Nephron progenitor cell (in vitro differentiated cells): ENCODE data around the gene SRGAP3.

ENCODE experiments used
- DNase-seq: peaks from one replicate; pipeline ENCODE4 v3.0.0; 2021
- H3K27ac Mint-ChIP-seq: 2 replicates; pipeline ENCODE4 v1.8.0; 2021; ENCODE audit warnings: mild to moderate bottlenecking, moderate library complexity, mixed read lengths
- H3K27me3 Mint-ChIP-seq: 2 replicates; pipeline ENCODE4 v1.8.0; 2021; ENCODE audit warnings: mild to moderate bottlenecking, low read depth, mixed read lengths; ENCODE audit not compliant: poor library complexity
- H3K36me3 Mint-ChIP-seq: 2 replicates; pipeline ENCODE4 v1.8.0; 2021; ENCODE audit warnings: low read depth, mixed read lengths
- H3K4me1 Mint-ChIP-seq: 2 replicates; pipeline ENCODE4 v1.8.0; 2021; ENCODE audit warnings: mixed read lengths
- H3K4me3 Mint-ChIP-seq: 2 replicates; pipeline ENCODE4 v1.8.0; 2021; ENCODE audit warnings: mild to moderate bottlenecking, moderate library complexity, mixed read lengths
- H3K9me3 Mint-ChIP-seq: 2 replicates; pipeline ENCODE4 v1.8.0; 2021; ENCODE audit warnings: mild to moderate bottlenecking, moderate library complexity, mixed read lengths
- TF ChIP-seq, protein P1 (sequence below): fragments of 200-600 bp; sonication (generic); IDR thresholded peaks from 2 replicates; pipeline ENCODE4 v1.5.0; 2021; ENCODE audit warnings: antibody characterized with exemption

SRGAP3 gene

DNA sequence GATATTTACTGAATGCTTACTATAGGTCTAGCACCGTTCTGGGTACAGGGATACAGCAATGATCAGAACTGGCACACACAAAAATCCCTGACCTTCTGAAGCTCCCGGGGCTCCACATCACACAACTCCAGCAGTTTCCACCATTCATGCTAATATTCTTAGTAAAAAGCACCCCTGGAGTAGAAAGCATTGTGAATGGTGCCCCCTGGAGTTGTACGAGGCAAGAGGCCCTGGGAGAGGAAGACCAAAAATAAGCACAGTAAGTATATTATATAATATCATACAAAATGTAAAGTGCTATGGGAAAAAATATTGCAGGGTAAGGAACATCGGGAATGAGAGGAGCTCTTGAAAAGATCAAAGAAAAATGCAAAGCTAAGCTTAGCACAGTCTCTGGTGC lies 790 bp upstream of the SRGAP3 start:
- H3K4me1 Mint-ChIP-seq = peaks cover 94% of the 10 kb centered on the region

DNA sequence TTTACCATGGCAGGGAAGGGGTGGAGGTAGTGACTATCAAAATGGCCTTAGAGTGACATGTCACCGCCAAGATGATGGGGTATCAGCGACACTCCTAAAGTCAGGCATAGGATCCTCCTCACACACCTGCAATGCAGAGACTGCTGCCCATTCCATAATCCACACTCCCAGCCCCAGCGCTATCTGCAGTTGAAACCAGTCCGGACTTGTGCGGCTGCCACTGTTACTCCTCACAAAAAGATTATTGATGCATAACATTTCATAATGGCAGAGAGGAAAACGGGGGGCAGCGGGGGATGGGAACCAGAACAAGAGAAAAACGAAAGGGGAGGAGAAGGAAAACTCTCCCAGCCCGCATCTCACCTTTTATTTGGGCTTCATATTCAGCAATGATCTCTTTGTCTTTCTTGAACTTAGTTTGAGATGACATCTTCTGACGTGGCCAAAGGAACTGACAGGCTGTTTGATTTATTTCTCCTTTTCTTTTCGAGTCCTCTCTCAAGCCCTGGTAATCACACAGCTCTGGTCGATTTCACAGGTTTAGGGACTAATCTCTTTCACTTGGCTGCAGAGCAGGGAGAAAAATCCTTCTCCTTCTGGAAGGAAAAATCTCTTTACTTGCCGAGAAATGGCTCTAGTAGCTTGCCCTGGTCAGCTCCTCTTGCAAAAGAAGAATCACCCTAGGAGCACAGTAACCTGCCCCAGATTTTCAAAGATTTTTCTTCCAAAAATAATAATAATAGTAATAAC lies 749 bp downstream of the SRGAP3 start:
- H3K27me3 Mint-ChIP-seq = peaks cover 3% of the 10 kb centered on the region
- peaks cover 92% of the 10 kb centered on the region for H3K4me1 Mint-ChIP-seq
- peaks cover 13% of the 10 kb centered on the region for H3K36me3 Mint-ChIP-seq
- H3K27ac Mint-ChIP-seq = peak overlapping the region; percentile 50
- TF ChIP-seq, protein P1, sequence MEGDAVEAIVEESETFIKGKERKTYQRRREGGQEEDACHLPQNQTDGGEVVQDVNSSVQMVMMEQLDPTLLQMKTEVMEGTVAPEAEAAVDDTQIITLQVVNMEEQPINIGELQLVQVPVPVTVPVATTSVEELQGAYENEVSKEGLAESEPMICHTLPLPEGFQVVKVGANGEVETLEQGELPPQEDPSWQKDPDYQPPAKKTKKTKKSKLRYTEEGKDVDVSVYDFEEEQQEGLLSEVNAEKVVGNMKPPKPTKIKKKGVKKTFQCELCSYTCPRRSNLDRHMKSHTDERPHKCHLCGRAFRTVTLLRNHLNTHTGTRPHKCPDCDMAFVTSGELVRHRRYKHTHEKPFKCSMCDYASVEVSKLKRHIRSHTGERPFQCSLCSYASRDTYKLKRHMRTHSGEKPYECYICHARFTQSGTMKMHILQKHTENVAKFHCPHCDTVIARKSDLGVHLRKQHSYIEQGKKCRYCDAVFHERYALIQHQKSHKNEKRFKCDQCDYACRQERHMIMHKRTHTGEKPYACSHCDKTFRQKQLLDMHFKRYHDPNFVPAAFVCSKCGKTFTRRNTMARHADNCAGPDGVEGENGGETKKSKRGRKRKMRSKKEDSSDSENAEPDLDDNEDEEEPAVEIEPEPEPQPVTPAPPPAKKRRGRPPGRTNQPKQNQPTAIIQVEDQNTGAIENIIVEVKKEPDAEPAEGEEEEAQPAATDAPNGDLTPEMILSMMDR = no peak
- peak overlapping the region; percentile 95 for H3K4me3 Mint-ChIP-seq
- H3K9me3 Mint-ChIP-seq = no peaks in the 10 kb centered on the region
- DNase-seq = peak; percentile 34

More for the DNA sequence above, 790 bp upstream of the SRGAP3 start:
- peak overlapping the region; percentile 95 for H3K4me3 Mint-ChIP-seq
- TF ChIP-seq, protein P1 = peak; percentile 20
- DNase-seq = no peak
- H3K36me3 Mint-ChIP-seq = peaks cover 3% of the 10 kb centered on the region
- H3K27me3 Mint-ChIP-seq = peaks cover 11% of the 10 kb centered on the region
- no peak overlapping the region for H3K27ac Mint-ChIP-seq
- H3K9me3 Mint-ChIP-seq = no peaks in the 10 kb centered on the region

DNA sequence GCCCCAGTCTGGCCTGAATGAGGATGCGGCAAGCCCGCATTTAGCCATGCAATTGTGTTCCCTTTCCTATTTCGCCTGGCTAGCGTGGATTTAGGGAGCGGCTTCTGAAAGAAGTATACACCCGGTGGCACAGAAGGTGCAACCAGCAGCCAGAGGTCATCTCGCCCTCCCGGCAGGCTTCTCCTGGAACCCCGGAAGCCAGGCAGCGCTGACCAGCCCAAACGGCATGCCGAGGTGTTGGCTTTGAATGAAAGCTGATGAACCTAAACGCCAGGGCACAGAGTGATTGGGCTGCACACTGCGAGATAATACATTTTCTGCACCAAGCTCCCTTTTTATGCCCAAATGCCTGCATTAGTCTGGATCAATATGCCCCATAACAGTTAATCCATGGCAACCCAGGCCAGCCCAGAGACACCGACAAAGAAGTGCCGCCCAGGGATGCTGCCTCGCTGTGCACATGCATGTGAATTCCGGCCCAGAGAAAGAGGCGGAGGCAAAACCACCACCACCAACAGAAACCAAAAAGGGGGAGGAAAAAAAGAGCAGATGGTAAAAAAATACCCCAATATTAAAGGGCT lies 1.4 kb downstream of the SRGAP3 start:
- peak; percentile 17 for DNase-seq
- no peaks in the 10 kb centered on the region for H3K27me3 Mint-ChIP-seq

DNA sequence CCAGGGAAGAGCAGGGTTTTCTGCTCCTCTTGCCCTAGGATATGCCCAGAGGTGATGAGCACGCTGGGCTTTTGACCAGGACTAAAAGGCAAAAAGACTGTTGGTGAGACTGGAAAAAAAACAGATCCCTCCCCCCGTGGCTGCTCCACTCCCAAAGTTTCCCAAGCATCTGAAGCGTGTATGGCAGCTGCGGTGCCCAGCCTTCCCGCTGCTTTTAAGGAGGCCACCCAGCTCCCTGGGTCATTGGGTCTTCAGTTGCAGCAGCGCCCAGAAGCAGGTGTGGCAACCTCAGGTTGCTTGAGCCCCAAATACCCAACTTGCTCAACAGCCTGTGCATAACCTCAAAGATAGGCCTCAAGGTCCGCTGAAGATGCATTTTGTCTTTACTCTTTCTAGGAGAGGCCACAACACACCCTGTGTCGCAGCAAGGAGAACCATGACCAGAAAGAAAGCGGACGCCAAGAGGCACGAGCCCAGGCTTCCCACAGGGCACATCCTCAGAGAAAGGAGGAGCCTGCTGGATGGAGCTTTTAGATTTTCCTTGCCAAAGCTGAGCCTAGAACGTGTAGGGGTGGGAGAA lies 2.0 kb downstream of the SRGAP3 start:
- DNase-seq = no peak
- H3K4me3 Mint-ChIP-seq = peak overlapping the region; percentile 95
- TF ChIP-seq, protein P1 = no peak
- peaks cover 85% of the 10 kb centered on the region for H3K4me1 Mint-ChIP-seq
- H3K27ac Mint-ChIP-seq = peak overlapping the region; percentile 65
- H3K9me3 Mint-ChIP-seq = no peaks in the 10 kb centered on the region
- no peaks in the 10 kb centered on the region for H3K27me3 Mint-ChIP-seq
- peaks cover 19% of the 10 kb centered on the region for H3K36me3 Mint-ChIP-seq

More for the DNA sequence above, 1.4 kb downstream of the SRGAP3 start:
- H3K4me1 Mint-ChIP-seq = peaks cover 88% of the 10 kb centered on the region
- H3K4me3 Mint-ChIP-seq = peak overlapping the region; percentile 95
- TF ChIP-seq, protein P1 = no peak
- peaks cover 16% of the 10 kb centered on the region for H3K36me3 Mint-ChIP-seq
- H3K9me3 Mint-ChIP-seq = no peaks in the 10 kb centered on the region
- no peak overlapping the region for H3K27ac Mint-ChIP-seq

DNA sequence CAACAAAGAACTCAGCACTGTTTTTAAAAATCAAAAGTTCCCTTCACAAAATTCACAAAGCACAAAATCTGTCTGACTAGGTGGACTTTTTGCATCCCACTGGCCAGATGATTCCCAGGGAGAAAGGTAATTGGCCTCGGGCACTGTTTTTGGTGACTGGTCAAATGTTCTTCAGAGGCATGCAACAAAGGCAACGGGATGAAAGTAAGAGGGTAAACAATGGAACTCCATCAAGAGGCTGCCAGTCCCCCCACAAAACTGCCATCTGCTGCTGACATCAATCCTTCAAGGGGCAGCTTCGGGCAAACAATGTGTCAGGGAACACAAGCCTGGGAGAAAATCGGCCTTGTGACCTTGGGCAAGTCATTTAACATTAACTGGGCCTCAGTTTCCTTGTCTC lies 3.3 kb downstream of the SRGAP3 start:
- Mint-ChIP-seq H3K36me3 (peaks cover 28% of the 10 kb centered on the region), H3K4me1 (peaks cover 77% of the 10 kb centered on the region), H3K4me3 (peak overlapping the region; percentile 59)

More for the DNA sequence above, 3.3 kb downstream of the SRGAP3 start:
- Mint-ChIP-seq H3K27me3 (peaks cover 3% of the 10 kb centered on the region), H3K9me3 (peaks cover 6% of the 10 kb centered on the region), H3K27ac (no peak overlapping the region)
- TF ChIP-seq, protein P1 = no peak
- no peak for DNase-seq
